Mesendoderm (in vitro differentiated cells): ENCODE measurements around the gene STEEP1.
A peak's percentile ranks its signal among the peaks of the same experiment; 100 is the strongest.

Source experiments
- DNase-seq: peaks from one replicate; pipeline ENCODE4 v3.0.0; 2013
- H2AK5ac ChIP-seq: 2 replicates; pipeline ENCODE4 v1.6.1; 2013; ENCODE audit warnings: low read length, inconsistent platforms
- H2BK120ac ChIP-seq: 2 replicates; pipeline ENCODE4 v1.6.1; 2013; ENCODE audit warnings: low read depth, mild to moderate bottlenecking, low read length, moderate library complexity, mixed read lengths
- H2BK15ac ChIP-seq: replicated peaks from 2 replicates; pipeline ENCODE4 v1.6.1; 2013; ENCODE audit warnings: low read depth, mild to moderate bottlenecking, moderate library complexity
- H2BK5ac ChIP-seq: 2 replicates; pipeline ENCODE4 v1.6.1; 2013; ENCODE audit warnings: low read length, inconsistent platforms
- H3K18ac ChIP-seq: 2 replicates; pipeline ENCODE4 v1.6.1; 2013; ENCODE audit warnings: mild to moderate bottlenecking, low read length, mixed read lengths
- H3K23ac ChIP-seq: one replicate; pipeline ENCODE4 v1.6.1; 2013; ENCODE audit warnings: low read length
- H3K27ac ChIP-seq: 2 replicates; pipeline ENCODE4 v1.5.1; 2013; ENCODE audit warnings: low read depth, mild to moderate bottlenecking, inconsistent platforms, low read length, moderate library complexity
- H3K27me3 ChIP-seq: 2 replicates; pipeline ENCODE4 v1.6.1; 2013; ENCODE audit warnings: low read length, control low read depth, mild to moderate bottlenecking, inconsistent platforms; ENCODE audit not compliant: insufficient read depth, poor library complexity
- H3K36me3 ChIP-seq: 2 replicates; pipeline ENCODE4 v1.6.1; 2013; ENCODE audit warnings: low read length, inconsistent platforms; ENCODE audit not compliant: control insufficient read depth, insufficient read depth
- H3K4ac ChIP-seq: one replicate; pipeline ENCODE4 v1.6.1; 2013; ENCODE audit warnings: low read depth, mild to moderate bottlenecking, low read length, moderate library complexity
- H3K4me1 ChIP-seq: 2 replicates; pipeline ENCODE4 v1.6.1; 2013; ENCODE audit warnings: low read depth, low read length, inconsistent platforms; ENCODE audit not compliant: control insufficient read depth
- H3K4me2 ChIP-seq: 2 replicates; pipeline ENCODE4 v1.6.1; 2013; ENCODE audit warnings: low read length
- H3K4me3 ChIP-seq: 2 replicates; pipeline ENCODE4 v1.5.1; 2013; ENCODE audit warnings: mild to moderate bottlenecking, low read length
- H3K56ac ChIP-seq: one replicate; pipeline ENCODE4 v1.6.1; 2013; ENCODE audit warnings: low read length
- H3K79me1 ChIP-seq: 2 replicates; pipeline ENCODE4 v1.6.1; 2013; ENCODE audit warnings: low read length, inconsistent platforms
- H3K79me2 ChIP-seq: 2 replicates; pipeline ENCODE4 v1.6.1; 2013; ENCODE audit warnings: mild to moderate bottlenecking, low read length; ENCODE audit not compliant: control insufficient read depth, insufficient read depth
- H3K9ac ChIP-seq: 2 replicates; pipeline ENCODE4 v1.6.1; 2013; ENCODE audit warnings: low read length, inconsistent platforms
- H4K5ac ChIP-seq: one replicate; pipeline ENCODE4 v1.6.1; 2013; ENCODE audit warnings: low read length
- H4K8ac ChIP-seq: one replicate; pipeline ENCODE4 v1.6.1; 2013; ENCODE audit warnings: low read depth, mild to moderate bottlenecking, control low read depth, low read length, moderate library complexity
- WGBS: extraction: QIAGEN DNeasy Blood & Tissue Kit; methylation state at CpG from one replicate; pipeline ENCODE4 v1.1.7; 2013; ENCODE audit warnings: low lambda C conversion rate, missing lambda C conversion rate; ENCODE audit not compliant: insufficient coverage; ENCODE audit errors: extremely low coverage; 5-methylcytosine and 5-hydroxymethylcytosine counted together

Gene STEEP1

GRCh38 chrX:119549327-119550016 lies 15.7 kb downstream of the STEEP1 start:
- Histone ChIP-seq H3K27ac (no peak overlapping the region), H2BK15ac (no peak overlapping the region), H4K8ac (no peak overlapping the region), H2BK120ac (no peak overlapping the region), H3K18ac (no peak overlapping the region), H3K4me2 (no peak overlapping the region), H4K5ac (no peak overlapping the region), H3K79me2 (no peaks in the 10 kb centered on the region), H3K56ac (no peak overlapping the region), H3K27me3 (no peaks in the 10 kb centered on the region), H3K4me3 (no peak overlapping the region), H2AK5ac (no peak overlapping the region), H3K9ac (no peak overlapping the region), H3K23ac (no peak overlapping the region), H3K4me1 (no peaks in the 10 kb centered on the region), H3K36me3 (no peaks in the 10 kb centered on the region), H3K79me1 (no peaks in the 10 kb centered on the region), H2BK5ac (no peak overlapping the region), H3K4ac (no peak overlapping the region)
- no CpG with 5 or more reads among the region's 7 CpGs for WGBS
- DNase-seq, result no peak

GRCh38 chrX:119541188-119541587 lies 24.0 kb downstream of the STEEP1 start:
- no peak overlapping the region for H3K56ac ChIP-seq
- H4K5ac ChIP-seq, result no peak overlapping the region
- WGBS, result no CpG with 5 or more reads among the region's 4 CpGs
- no peak overlapping the region for H2BK5ac ChIP-seq
- no peak overlapping the region for H3K27ac ChIP-seq
- no peak overlapping the region for H3K18ac ChIP-seq
- H2AK5ac ChIP-seq, result no peak overlapping the region
- H4K8ac ChIP-seq, result no peak overlapping the region
- H3K4ac ChIP-seq, result no peak overlapping the region
- no peak overlapping the region for H3K4me3 ChIP-seq
- no peaks in the 10 kb centered on the region for H3K79me2 ChIP-seq
- no peaks in the 10 kb centered on the region for H3K79me1 ChIP-seq
- no peaks in the 10 kb centered on the region for H3K4me1 ChIP-seq
- no peak overlapping the region for H3K23ac ChIP-seq
- H3K9ac ChIP-seq, result no peak overlapping the region
- H3K27me3 ChIP-seq, result no peaks in the 10 kb centered on the region
- no peaks in the 10 kb centered on the region for H3K36me3 ChIP-seq
- no peak overlapping the region for H2BK120ac ChIP-seq
- no peak overlapping the region for H2BK15ac ChIP-seq
- H3K4me2 ChIP-seq, result no peak overlapping the region
- peak; percentile 73 for DNase-seq

GRCh38 chrX:119539872-119540271 lies 25.3 kb downstream of the STEEP1 start:
- H3K4me1 ChIP-seq, result no peaks in the 10 kb centered on the region
- H3K4me2 ChIP-seq, result no peak overlapping the region
- no peaks in the 10 kb centered on the region for H3K79me2 ChIP-seq
- H3K9ac ChIP-seq, result no peak overlapping the region
- H3K36me3 ChIP-seq, result no peaks in the 10 kb centered on the region
- no CpG with 5 or more reads among the region's 2 CpGs for WGBS
- no peak for DNase-seq
- H2AK5ac ChIP-seq, result no peak overlapping the region
- no peak overlapping the region for H2BK120ac ChIP-seq
- no peak overlapping the region for H2BK15ac ChIP-seq
- no peak overlapping the region for H3K56ac ChIP-seq
- no peak overlapping the region for H4K5ac ChIP-seq
- no peaks in the 10 kb centered on the region for H3K27me3 ChIP-seq
- no peak overlapping the region for H4K8ac ChIP-seq
- H3K79me1 ChIP-seq, result no peaks in the 10 kb centered on the region
- no peak overlapping the region for H2BK5ac ChIP-seq
- H3K4me3 ChIP-seq, result no peak overlapping the region
- H3K23ac ChIP-seq, result no peak overlapping the region
- no peak overlapping the region for H3K18ac ChIP-seq
- no peak overlapping the region for H3K4ac ChIP-seq
- no peak overlapping the region for H3K27ac ChIP-seq

GRCh38 chrX:119537487-119537886 lies 27.7 kb downstream of the STEEP1 start:
- H3K4me2 ChIP-seq, result no peak overlapping the region
- no peak overlapping the region for H4K8ac ChIP-seq
- no peak overlapping the region for H2BK5ac ChIP-seq
- H3K23ac ChIP-seq, result no peak overlapping the region
- no peak overlapping the region for H2BK15ac ChIP-seq
- H3K9ac ChIP-seq, result no peak overlapping the region
- no peak overlapping the region for H2AK5ac ChIP-seq
- no peak overlapping the region for H4K5ac ChIP-seq
- H3K4ac ChIP-seq, result no peak overlapping the region
- no peak overlapping the region for H3K18ac ChIP-seq
- no peaks in the 10 kb centered on the region for H3K36me3 ChIP-seq
- no peak for DNase-seq
- H3K79me1 ChIP-seq, result no peaks in the 10 kb centered on the region
- no peak overlapping the region for H3K56ac ChIP-seq
- no peak overlapping the region for H2BK120ac ChIP-seq
- no peaks in the 10 kb centered on the region for H3K27me3 ChIP-seq
- H3K4me1 ChIP-seq, result no peaks in the 10 kb centered on the region
- no peaks in the 10 kb centered on the region for H3K79me2 ChIP-seq
- H3K27ac ChIP-seq, result no peak overlapping the region
- no peak overlapping the region for H3K4me3 ChIP-seq
- WGBS, result no CpG with 5 or more reads among the region's 3 CpGs

GRCh38 chrX:119529345-119530276 lies 35.6 kb downstream of the STEEP1 start:
- Histone ChIP-seq H2BK120ac (no peak overlapping the region), H3K27ac (no peak overlapping the region), H3K36me3 (no peaks in the 10 kb centered on the region), H3K9ac (no peak overlapping the region), H3K18ac (no peak overlapping the region), H3K27me3 (no peaks in the 10 kb centered on the region), H3K79me1 (no peaks in the 10 kb centered on the region), H3K4ac (no peak overlapping the region), H2AK5ac (no peak overlapping the region), H4K8ac (no peak overlapping the region), H3K23ac (no peak overlapping the region), H3K79me2 (no peaks in the 10 kb centered on the region), H2BK5ac (no peak overlapping the region), H2BK15ac (no peak overlapping the region), H3K4me1 (no peaks in the 10 kb centered on the region), H4K5ac (no peak overlapping the region), H3K4me2 (no peak overlapping the region), H3K56ac (no peak overlapping the region), H3K4me3 (no peak overlapping the region)
- no peak for DNase-seq
- no CpG with 5 or more reads among the region's 9 CpGs for WGBS
